GM18519 (cell line): ENCODE measurements around the gene UAP1L1.

Source experiments
- ATAC-seq: cut with Tn5 transposase; IDR thresholded peaks from one replicate; pipeline ENCODE4 v1.9.1; 2021; ENCODE audit warnings: mild to moderate bottlenecking, moderate library complexity; ENCODE audit not compliant: unreplicated experiment, low FRiP score

UAP1L1 gene

DNA sequence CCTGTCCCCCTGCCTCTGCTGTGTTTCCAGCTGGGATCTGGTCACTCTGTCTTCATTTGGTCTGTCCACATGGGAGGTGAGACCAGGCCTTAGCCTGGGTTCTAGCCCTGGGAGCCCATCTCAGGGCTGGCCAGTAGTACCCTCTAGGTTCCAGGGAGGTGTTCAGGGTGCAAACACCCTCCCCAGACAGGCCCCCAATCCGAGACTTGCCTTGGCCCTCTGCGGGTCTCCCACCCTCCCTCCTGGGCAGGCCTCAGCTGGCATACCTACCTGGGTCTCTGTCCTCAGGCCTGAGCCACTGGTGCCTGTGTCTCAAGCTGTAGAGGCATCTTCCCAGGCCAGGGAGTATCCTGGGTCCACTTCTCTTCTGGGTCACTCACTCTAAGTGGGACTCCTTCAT is 6.0 kb upstream of the UAP1L1 start:
- ATAC-seq, result no peak

DNA sequence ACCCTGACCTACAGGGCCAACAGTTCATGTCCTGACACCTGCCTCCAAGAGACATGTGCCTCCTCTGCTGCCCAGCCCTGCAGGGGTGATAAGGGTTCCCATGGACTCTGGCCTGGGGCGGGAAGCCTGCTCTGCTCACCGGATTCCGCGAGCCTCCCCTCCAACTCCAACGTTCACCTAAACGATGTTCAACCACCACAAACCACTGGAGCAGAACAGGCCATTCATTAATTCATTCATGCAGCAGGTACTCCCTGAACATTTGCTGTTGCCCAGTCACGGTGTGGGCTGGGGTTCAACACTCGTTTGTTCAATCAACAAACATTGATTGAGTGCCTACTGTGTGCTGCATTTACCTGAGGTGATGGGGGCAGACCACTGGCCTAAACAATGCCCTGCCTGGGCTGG is 3.3 kb upstream of the UAP1L1 start:
- ATAC-seq, result no peak

DNA sequence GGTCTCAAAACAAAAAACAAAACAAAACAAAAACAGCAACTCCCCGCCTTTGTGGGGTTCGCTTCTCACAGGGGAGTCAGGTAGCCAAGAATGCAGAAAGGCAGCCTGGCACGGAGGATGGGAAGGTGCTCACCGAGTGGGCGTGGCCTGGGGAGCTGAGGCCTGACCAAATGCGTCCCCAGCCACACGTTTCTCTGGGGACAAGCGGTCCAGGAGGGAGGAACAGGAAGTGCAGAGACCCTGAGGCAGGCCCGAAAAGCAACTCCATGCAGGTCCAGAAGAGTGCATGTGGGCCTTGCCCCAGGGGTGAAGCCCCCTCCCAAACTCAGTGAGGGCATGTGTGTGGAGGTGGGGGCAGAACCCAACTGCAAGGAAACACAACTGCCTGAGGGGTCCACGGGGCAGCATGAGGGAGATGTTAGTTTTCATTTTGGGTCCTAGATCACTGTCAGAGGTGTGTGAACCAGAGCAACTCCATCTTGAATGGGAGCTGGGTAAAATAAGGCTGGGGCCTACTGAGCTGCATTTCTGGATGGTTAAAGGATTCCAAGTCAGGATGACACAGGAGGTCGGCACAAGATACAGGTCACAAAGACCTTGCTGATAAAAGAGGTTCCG is 2.6 kb upstream of the UAP1L1 start:
- ATAC-seq, result no peak

DNA sequence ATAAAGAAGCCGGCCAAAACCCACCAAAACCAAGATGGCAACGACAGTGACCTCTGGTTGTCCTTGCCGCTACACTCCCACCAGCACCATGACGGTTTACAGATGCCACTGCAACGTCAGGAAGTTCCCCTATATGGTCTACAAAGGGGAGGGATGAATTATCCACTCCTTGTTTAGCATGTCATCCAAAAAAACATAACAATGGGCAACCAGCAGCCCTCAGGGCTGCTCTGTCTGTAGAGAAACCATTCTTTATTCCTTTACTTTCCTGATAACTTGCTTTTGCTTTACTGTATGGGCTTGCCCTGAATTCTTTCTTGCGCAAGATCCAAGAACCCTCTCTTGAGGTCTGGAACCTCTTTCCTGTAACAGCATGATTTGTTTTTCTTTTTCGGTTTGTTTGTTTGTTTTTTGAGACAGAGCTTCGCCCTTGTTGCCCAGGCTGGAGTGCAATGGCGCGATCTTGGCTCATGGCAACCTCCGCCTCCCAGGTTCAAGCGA is 2.0 kb upstream of the UAP1L1 start:
- ATAC-seq, result no peak

DNA sequence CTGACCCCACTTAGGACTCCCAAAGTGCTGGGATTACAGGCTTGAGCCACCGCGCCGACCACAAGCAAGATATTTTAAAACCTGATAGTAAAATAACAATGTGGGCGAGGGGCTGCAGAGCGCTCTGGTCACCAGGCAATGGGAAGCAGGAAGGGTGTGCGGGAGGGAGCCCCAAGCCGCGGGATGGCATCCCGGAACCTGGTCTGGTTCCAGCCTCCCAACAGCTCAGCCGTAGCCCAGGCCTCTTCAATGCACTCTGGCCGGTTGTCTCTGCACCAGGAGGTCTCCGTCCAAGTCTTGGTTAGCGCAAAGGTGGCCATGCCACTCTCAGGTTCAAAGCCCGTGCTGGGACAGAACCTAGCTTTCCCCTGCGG is 694 bp upstream of the UAP1L1 start:
- ATAC-seq, result no peak

DNA sequence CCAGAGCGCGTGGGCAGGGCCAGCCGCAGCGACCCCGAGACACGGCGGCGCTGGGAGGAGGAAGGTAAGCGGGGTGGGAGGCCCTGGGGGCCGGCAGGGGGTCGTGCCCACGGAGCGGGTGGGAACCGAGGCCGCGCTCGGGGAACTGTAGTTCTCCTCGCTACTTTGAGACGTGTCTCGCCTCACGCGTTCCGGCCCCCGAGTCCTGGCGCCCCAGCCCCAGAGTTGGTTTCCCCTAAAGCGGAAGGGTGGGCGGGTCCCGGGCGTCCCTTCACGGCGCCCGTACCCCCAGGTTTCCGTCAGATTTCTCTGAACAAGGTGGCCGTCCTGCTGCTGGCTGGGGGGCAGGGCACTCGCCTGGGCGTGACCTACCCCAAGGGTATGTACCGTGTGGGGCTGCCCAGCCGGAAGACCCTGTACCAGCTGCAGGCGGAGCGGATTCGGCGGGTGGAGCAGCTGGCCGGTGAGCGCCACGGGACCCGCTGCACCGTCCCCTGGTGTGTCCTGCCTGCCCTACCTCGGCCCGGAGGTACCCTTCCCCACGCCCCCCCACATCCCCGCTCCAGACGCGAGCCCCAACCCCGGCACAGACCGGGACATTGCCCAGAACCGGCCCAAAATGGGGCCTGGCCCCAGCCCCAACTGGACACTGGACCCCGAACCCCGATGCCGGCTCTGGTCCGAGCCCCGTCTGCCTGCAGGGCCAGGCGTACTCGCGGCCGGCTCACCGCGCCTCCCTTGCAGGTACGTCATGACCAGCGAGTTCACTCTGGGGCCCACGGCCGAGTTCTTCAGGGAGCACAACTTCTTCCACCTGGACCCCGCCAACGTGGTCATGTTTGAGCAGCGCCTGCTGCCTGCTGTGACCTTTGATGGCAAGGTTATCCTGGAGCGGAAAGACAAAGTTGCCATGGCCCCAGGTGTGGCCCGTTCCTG is 709 bp downstream of the UAP1L1 start:
- peak; percentile 12 for ATAC-seq

DNA sequence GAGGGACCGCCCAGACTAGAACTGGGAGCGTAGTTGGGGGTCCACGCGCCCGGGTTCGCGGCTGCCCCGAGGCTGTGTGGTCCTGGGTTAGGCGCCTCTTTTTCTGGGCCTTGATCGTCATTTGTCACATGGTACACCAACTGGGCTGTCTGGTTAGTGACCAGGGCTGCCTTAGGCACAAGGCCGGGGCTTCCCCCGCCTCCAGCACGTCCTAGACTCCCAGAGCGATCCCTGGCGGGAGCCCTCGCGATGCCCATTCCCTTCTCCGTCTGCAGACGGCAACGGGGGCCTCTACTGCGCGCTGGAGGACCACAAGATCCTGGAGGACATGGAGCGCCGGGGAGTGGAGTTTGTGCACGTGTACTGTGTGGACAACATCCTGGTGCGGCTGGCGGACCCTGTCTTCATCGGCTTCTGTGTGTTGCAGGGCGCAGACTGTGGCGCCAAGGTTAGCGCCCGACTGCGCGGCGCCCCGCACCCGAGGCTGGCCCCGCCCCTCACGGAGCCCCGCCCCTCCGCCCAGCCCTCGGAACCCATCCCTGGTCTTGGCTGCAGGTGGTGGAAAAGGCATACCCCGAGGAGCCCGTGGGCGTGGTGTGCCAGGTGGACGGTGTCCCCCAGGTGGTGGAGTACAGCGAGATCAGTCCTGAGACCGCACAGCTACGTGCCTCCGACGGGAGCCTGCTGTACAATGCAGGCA is 1.5 kb downstream of the UAP1L1 start:
- ATAC-seq, result no peak

DNA sequence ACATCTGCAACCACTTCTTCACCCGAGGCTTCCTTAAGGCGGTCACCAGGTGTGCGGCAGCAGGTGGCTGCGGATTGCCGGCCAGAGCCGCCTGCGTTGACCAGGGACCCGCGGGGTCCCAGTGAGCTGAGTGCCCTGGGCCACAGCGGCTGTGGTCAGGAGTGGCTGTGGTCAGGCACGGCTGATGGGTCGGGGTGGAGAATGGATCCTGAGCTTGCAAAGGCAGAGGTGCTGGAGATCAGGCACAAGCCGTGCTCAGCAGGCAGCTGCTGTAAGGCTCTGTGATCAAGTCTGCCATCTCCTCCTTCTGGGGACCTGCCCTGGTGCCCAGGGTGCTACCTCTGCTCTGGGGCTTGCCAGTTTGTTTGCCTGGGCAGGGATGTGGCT is 2.1 kb downstream of the UAP1L1 start:
- ATAC-seq, result no peak

DNA sequence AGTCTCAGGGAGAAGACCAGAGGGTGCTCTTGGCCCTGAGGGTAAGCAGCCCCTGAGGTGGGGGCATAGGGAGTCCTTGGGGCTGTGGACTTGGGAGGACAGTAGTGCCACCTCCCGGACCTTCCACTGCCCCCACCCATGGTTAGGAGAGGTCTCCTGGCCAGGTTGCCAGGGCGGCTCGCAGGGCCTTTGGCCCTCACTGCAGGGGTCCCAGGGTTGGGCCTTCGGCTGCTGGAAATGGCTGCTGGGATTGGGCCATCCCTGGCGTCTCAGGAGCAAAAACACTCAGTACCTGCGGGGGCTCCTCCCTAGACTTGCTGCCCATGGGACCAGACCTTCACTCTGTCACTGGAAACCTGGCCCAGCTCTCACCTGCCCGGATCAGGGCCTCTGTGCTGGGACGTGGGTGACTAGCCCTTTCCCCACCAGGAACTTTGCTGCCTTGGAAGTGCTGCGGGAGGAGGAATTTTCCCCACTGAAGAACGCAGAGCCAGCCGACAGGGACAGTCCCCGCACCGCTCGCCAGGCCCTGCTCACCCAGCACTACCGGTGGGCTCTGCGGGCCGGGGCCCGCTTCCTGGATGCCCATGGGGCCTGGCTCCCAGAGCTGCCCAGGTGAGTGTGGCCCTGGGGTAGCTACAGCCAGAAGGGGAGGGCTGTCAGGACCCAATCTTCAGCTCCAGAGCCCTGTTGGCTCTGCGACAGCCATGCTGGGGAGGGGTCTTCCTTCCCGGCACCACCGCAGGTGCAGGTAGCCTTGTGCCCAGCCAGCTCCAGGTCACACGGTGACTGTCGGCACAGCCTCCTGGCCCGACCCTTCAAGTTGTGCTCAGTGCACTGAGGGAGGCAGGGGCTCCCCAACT is 3.2 kb downstream of the UAP1L1 start:
- no peak for ATAC-seq

DNA sequence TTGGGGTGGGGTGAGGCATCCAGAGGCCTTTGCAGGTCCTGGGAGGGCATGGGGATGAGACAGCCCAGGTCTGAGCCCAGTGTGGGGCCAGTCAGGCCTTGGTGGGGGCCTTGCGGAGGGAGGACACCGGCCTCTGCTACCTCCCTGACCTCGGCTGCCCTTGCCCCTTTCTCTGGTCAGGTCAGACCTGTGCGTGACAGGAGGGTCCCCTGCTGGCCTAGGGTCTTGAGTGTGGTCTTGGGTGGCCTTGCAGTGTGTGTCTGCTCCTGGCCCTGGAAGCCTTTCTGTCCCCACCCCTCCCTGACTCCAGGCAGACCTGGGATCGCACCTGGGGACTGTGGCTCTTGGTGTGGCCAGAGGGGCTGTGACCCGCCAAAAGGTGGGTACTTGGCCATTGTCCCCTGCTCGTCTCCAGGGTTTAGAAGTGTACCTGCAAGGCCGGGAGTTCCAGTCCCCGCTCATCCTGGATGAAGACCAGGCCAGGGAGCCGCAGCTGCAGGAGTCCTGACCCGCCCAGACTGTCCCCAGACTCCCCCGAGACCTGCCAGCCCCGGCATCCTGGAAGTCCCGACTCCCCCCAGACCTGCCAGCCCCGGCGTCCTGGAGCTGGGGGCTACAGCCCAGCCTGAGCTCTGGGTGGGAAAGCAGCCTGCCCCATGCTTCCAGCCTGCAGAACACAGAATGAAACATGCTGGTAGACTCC is 5.1 kb downstream of the UAP1L1 start:
- ATAC-seq, result no peak

DNA sequence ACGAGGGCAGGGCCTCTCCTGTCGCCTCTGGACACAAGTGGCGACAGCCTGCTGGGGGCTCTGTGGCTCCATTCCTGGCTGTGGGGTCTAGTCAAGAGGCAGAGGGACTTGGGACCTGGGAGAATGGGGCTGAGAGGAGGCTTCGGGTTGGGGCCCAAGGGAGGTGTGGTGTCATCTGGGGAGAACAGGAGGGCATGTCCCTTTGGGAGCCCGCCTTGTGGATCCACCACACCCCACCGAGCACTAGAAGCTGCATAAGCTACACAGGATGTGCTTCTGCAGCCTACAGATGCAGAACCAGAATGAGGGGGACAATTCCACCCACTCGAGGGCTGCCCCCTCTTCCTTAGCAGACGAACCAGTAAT is 5.6 kb downstream of the UAP1L1 start:
- ATAC-seq, result no peak

DNA sequence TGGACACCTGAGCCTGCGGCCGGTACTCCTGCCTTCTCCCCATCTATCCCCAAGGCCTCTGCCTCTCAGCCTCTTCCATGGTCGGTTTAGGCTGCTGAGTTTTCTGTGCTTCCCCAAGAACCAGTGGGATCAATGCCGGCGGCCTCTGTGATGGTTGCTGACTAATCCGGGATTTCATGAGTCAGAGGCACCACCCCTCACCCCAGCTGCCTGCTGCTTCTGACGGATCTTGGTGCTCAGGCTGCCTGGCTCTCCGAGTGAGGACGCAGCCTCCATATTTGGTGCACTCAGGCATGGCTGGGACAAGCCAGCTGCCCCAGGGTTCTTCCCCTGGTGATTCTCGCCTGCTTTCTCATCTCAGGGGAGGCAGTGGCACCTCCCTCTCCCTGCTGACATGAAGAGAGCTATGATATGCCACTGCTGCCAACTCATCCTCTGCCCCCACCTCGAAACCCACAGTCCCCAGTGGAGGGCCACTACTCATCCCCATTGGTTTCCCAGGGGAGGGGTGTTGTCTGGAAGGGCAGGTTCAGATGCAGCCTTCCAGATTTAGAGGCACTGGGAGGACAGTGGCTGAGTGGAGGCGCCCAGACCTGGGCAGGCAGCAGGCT is 6.2 kb downstream of the UAP1L1 start:
- ATAC-seq, result no peak

DNA sequence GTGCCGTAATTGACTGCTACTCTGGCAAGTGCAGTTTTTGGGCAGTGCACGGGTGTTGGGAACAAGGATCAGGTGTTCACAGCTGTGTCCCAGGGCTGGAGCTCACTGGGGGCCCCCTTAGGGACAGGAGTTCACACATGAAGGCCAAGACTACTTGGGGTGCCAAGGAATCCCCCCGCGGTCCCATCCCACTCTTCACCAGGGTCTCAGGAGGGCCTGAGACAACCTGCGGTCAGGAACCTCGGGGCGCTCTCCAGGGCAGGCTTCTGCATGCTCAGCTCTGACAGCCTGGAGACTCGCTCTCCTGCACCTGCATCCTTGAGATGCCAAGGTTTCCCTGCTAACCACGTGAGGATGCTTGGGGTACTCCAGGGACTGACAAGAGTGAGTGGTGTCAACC is 7.2 kb downstream of the UAP1L1 start:
- ATAC-seq, result no peak

DNA sequence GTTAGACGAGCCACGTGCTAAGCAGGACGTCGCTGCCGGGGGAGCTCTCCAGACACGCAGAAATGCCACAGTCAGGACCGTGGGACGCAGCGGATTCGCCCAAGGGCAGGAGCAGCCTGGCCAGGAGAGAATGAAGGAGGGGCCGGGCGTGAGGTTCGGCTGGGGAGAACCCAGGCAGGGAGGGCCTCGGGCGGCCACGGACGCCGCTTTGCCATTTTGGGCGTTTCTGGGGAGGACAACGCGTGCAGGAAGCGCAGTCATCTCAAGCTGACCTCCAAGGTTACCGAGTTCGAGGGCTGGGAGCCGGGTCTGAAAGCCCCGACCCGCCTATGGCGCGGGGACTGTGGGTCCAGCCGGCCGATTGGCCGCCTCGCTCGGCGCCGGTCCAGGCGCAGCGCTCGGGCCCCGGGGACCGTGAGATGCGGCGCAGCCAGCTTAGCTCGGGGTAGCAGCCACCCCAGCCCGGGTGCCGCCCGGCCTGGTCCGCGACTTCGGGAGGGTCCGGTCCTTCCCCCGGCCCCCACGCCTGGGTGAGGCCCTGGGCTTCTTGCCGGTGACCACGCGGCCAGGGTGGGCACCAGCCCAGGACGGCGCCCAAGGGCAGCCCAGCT is 8.7 kb downstream of the UAP1L1 start:
- ATAC-seq, result no peak

DNA sequence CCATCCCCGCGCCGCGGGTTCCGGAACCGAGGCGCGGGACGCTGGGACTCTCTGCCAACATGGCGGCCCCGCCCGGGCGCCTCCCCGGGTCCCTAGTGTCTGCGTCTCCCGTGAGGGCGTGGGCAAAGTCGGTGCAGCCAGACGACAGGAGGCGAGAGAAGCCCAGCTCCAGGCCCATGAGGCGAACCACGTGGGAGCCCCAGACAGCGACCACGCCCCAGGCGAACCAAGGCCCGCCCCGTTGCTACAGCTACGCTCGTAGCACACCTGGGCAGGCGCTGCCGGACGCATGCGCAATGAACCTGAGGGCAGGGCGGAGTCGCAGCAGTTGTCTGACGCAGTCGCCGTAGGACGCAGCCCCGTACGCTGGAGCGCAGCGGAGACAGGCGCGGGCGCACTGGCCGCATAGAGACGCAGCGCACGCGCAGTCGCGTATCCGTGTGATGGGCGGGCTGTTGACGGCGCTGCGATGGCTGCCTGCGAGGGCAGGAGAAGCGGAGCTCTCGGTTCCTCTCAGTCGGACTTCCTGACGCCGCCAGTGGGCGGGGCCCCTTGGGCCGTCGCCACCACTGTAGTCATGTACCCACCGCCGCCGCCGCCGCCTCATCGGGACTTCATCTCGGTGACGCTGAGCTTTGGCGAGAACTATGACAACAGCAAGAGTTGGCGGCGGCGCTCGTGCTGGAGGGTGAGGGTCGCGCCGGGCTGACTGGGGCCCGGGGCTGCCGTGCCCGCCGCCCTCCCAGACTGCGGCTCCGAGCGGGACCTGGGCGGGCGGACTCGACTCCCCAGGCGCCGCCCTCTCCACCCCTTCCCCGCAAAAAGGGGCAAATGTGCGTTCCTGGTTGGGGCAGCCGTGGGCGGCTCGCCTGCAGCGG is 9.5 kb downstream of the UAP1L1 start, which contains the start of gene MAN1B1:
MAN1B1 (plus strand) TSS at position 455 of the 878 bp plus-strand sequence; CDS start at position 470, 15 bp downstream.
- peak; percentile 79 for ATAC-seq

DNA sequence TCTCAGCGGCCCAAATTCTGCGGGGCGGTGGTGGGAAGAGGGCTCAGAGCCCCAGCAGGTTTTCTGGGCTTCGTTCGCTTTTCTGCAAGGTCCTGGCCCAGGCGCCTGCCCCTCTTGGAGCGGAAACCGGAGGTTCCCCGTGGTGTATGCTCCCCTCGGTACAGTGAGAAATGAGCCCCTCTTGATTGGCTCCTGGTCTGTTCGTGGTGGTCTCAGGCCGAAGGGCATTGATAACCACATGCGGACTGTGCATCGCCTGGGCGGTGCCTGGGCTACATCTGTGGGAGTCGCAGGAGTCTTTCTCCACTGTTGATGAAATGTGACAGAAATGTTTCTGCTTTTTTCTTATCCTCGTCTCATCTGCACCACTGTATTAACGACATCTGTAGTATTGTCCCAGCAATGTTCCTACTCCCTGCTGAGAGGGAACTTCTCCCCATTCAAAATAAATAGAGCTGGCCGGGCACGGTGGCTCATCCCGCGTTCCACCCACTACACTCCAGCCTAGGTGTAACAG is 10.2 kb downstream of the UAP1L1 start:
- no peak for ATAC-seq

DNA sequence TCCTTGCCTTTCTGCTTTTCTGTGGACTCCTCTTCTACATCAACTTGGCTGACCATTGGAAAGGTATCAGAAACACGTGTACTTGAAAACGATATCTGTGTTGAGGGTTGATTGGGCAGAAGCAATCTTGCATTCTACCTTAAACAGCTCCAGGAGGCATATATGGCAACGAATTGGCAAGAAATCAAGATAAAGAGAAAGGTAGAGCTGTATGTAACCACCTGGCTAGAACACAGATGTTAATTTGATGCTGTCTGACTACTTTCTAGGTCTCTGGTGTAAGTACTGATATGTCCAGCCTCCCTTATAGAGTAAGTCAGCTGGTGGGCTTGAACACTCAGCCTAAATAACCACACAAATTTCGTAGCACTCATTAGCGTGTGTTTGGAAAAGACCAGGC is 10.8 kb downstream of the UAP1L1 start:
- no peak for ATAC-seq
